GM10266 (cell line): Measurements from ENCODE around the gene FUNDC1.
"Not testable (repeated sequence)": the region's sequence is repeated elsewhere in the genome, so short reads cannot be mapped to it uniquely, and the experiment has no call there.

Source experiments
- DNase-seq: peaks from one replicate; pipeline ENCODE4 v3.0.0; 2012; ENCODE audit errors: extremely low spot score
- TF ChIP-seq, protein P1 (sequence below): IDR thresholded peaks from 2 replicates; pipeline ENCODE4 v1.5.1; 2012; ENCODE audit warnings: mild to moderate bottlenecking, low read depth; ENCODE audit not compliant: control insufficient read depth, insufficient read depth; ENCODE audit errors: missing control alignments

Gene FUNDC1

DNA sequence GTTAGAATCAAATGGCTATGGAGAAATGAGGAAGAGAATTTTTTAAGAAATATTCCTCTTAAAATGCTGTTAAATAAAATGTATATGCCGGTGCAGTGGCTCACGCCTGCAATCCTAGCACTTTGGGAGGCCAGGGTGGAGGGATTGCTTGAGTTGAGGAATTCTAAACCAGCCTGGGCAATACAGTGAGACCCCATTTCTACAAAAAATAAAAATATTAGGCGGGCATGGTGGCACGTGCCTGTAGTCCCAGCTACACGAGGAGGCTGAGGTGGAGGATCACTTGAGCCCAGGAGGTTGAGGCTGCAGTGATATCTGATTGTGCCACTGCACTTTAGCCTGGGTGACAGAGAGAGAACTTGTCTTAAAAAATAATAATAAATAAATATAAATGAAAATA is 7.9 kb upstream of the FUNDC1 start:
- TF ChIP-seq, protein P1, sequence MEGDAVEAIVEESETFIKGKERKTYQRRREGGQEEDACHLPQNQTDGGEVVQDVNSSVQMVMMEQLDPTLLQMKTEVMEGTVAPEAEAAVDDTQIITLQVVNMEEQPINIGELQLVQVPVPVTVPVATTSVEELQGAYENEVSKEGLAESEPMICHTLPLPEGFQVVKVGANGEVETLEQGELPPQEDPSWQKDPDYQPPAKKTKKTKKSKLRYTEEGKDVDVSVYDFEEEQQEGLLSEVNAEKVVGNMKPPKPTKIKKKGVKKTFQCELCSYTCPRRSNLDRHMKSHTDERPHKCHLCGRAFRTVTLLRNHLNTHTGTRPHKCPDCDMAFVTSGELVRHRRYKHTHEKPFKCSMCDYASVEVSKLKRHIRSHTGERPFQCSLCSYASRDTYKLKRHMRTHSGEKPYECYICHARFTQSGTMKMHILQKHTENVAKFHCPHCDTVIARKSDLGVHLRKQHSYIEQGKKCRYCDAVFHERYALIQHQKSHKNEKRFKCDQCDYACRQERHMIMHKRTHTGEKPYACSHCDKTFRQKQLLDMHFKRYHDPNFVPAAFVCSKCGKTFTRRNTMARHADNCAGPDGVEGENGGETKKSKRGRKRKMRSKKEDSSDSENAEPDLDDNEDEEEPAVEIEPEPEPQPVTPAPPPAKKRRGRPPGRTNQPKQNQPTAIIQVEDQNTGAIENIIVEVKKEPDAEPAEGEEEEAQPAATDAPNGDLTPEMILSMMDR: no peak
- no peak for DNase-seq

DNA sequence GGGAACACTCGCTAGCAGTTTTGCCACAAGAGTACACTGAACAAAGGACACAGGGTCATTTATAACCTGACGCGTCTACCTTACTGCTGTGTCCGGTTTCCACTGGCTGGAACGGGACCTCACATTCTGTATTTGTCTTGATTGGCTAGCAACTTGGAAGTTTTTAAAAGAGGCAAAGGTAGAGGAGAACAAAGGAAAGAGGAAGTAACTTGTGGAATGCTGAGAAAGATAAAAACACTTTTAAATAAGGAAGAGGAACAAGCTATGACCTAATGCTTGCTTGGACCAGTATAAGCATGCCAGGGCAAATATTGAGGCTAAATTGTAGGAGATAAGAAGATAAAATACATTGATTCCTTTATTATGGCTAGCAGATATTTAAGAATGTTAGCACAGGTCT is 2.8 kb upstream of the FUNDC1 start:
- DNase-seq: not testable (repeated sequence)

DNA sequence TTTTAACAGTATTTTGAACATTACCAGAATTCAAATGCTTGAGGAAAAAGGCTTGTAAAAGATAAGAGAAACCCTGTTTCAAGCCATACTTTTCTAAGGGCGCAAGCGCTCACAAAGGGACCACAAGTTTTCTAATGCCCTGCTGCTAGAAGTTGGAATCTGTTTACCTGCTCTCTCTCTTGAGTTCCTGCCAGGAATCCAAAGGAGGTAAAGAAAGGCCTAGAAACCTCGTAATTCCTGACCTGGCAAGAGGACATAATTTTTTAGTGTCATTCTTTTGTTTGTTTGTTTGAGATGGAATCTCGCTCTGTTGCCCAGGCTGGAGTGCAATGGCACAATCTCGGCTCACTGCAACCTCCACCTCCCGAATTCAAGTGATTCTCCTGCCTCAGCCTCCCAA is 1.4 kb upstream of the FUNDC1 start:
- TF ChIP-seq, protein P1: no peak
- DNase-seq: no peak

DNA sequence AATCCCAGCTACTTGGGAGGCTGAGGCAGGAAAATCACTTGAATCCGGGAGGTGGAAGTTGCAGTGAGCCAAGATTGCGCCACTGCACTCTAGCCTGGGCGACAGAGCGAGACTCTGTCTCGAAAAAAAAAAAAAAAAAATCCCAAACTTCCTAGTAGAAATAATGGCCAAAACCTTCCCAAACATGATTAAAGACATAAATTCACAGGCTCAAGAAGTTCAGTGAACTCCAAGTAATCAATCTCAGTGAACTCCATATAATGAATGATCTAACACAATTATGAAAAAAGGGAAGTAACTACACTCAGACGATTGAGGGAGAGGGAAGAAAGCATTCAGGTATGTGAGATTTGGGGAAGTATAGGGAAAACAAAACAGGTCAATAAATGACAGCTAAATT is 6.5 kb downstream of the FUNDC1 start:
- DNase-seq: no peak
- TF ChIP-seq, protein P1: no peak

DNA sequence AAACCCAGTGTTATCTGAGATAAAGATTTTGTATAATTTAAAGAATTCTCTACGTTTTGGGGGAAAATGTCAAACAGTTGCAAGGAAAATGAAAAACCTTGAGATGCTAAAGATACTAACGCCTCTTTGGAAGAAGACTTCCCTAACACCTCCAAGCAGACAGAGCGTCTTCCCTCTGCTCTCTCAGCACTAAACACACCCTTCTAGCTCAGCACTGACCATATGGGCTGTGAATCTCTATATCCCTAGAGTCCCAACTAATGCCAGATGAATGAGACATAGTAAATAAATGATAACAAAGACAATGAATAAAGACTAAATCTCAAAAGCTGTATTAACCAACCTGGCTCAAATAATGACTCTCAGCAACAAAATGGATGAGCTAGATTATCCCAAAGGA is 13.3 kb downstream of the FUNDC1 start:
- TF ChIP-seq, protein P1: no peak
- DNase-seq: no peak

DNA sequence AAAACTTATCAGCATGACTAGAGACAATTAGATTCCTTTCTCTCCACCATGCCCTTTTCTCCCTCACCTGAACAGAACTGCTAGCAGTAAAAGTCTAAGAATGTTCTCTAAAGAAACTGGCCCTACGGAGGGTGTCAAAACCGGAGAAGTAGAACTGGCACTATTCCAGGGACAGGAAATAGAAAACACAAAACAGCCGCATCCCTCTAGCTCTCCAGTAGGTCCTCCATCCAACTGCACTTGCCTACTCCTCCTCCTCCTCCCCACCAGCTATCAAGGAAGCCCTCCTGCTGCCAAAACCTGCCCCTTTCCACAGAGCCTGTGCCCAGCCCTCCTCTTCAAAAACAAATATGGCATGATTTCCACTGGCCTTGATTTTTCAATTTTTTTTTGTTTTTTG is 28.4 kb downstream of the FUNDC1 start:
- no peak for DNase-seq
- TF ChIP-seq, protein P1: no peak

DNA sequence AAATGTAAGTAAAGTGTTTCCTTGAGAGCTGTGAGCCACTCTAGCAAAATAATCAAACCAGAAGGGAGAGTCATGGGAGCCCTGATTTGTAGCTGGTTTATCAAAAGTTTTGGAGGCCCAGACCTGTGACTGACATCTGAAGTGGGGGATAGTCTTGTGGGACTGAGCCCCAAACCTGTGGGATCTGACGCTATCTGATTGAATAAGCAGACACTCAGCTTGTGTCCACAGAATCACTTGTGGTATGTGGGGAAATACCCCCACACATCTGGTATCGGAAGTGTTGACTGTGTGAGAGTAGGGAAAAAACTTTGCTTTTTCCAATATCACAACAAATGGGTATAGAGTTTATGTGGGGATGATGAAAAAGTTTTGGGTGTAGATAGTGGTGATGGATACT is 35.4 kb downstream of the FUNDC1 start:
- TF ChIP-seq, protein P1: no peak
- no peak for DNase-seq

DNA sequence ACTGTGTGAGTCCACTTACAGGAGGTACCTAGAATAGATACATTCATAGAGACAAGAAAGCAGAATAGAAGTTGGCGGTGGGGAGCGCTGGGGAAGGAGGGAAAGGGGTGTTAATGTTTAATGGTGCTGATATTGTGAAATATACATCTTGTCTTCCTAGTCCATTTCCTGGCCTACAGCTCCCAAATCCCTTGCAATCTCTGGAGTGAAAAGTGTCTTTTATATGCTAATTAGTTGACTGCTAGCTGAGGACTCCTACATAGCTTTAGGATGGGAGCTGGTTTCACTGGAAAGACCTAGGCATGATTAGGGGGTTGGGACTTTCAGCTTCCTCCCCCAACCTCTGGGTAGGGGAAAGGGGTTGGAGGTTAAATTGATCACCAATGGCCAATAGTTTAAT is 36.0 kb downstream of the FUNDC1 start:
- TF ChIP-seq, protein P1: no peak
- DNase-seq: no peak
